Fibroblast of villous mesenchyme (primary cell): ENCODE data around the gene NUP85. TPM values are rescaled to one million over a fixed set of nuclear protein-coding genes. Genes with fewer than 3 reads are reported as not detected.

ENCODE experiments used
- DNase-seq: peaks from one replicate; pipeline ENCODE4 v3.0.0-alpha.2; 2010; ENCODE audit warnings: low read depth
- H3K4me3 ChIP-seq: 2 replicates; pipeline ENCODE4 v1.5.1; 2011; ENCODE audit warnings: low read depth, mild to moderate bottlenecking, low read length
- CTCF ChIP-seq: IDR thresholded peaks from 2 replicates; pipeline ENCODE4 v1.5.1; 2012; ENCODE audit warnings: low read depth, mild to moderate bottlenecking, low read length; ENCODE audit not compliant: insufficient read depth
- total RNA-seq: library from RNA; depleted of rRNA; stranded (reverse); fragments of >200 nt; gene quantifications from 2 replicates; pipeline ENCODE4 v1.2.3, GENCODE V29; 2012

NUP85 gene
- total RNA-seq, 1 donor: 31.1 TPM

GRCh38 chr17:75173526-75173925 lies 32.0 kb upstream of the NUP85 start:
- H3K4me3 ChIP-seq: no peak overlapping the region
- TF ChIP-seq CTCF: no peak
- DNase-seq: no peak

- no peak overlapping the region for H3K4me3 ChIP-seq
- no peak for DNase-seq
- no peak for TF ChIP-seq CTCF
Measured at GRCh38 chr17:75174996-75175395, 30.5 kb upstream of the NUP85 start.

GRCh38 chr17:75176625-75177024 lies 28.9 kb upstream of the NUP85 start:
- no peak overlapping the region for H3K4me3 ChIP-seq
- TF ChIP-seq CTCF: no peak
- no peak for DNase-seq

GRCh38 chr17:75178453-75178852 lies 27.0 kb upstream of the NUP85 start:
- no peak overlapping the region for H3K4me3 ChIP-seq
- no peak for DNase-seq
- no peak for TF ChIP-seq CTCF

- TF ChIP-seq CTCF: no peak
- H3K4me3 ChIP-seq: peak overlapping the region; percentile 98
- no peak for DNase-seq
Measured at GRCh38 chr17:75181110-75181509, 24.4 kb upstream of the NUP85 start.

- peak overlapping the region; percentile 98 for H3K4me3 ChIP-seq
- peak; percentile 21 for DNase-seq
- no peak for TF ChIP-seq CTCF
Measured at GRCh38 chr17:75181608-75182318, 23.7 kb upstream of the NUP85 start.

- DNase-seq: no peak
- peak overlapping the region; percentile 98 for H3K4me3 ChIP-seq
- no peak for TF ChIP-seq CTCF
Measured at GRCh38 chr17:75182319-75182568, 23.2 kb upstream of the NUP85 start.
